ENCODE results near the gene BCAR3.
A peak's percentile ranks its signal among the peaks of the same experiment; 100 is the strongest.
"Not testable (repeated sequence)": the region's sequence is repeated elsewhere in the genome, so short reads cannot be mapped to it uniquely, and the experiment has no call there.

BCAR3 gene

DNA sequence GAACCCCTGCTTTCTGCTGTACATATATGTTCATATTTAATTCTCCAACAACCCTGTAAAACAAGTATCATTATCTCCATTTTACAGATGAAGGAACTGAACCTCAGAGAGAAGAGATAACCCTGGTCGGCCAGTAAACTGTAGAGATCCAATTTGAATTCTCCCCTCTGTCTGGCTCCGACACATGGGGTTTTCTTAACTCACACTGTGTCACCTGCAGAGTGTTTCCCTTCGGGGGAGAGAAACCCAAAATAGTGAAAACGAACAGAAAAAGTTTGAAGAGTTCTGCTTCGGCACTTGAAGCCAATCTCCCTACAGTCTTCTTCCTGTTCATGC lies 17.4 kb upstream of the BCAR3 start:
- WGBS, 2 donors (ENCODE audit: extremely low coverage in 2 of 2, insufficient read length in 2 of 2, insufficient replicate concordance in 1 of 2) = no CpG with 5 or more reads among the region's 5 CpGs
- no peak overlapping the region for H3K23ac ChIP-seq (ENCODE audit: low read depth, low read length, poor library complexity)
- H2AK5ac ChIP-seq (ENCODE audit: low read depth, low read length) = no peak overlapping the region
- no peak overlapping the region for H2AFZ ChIP-seq (ENCODE audit: low read length)
- no peak overlapping the region for H4K91ac ChIP-seq (ENCODE audit: low read depth, low read length, poor library complexity)
- no peaks in the 10 kb centered on the region for H3K79me1 ChIP-seq (ENCODE audit: low read depth, low read length)
- H3K27me3 ChIP-seq (ENCODE audit: control insufficient read depth in 3 of 3, insufficient read depth in 3 of 3, low read depth in 1 of 3, low read length in 3 of 3) = no peaks in the 10 kb centered on the region
- H3K4ac ChIP-seq (ENCODE audit: low read length) = no peak overlapping the region
- H2BK120ac ChIP-seq (ENCODE audit: low read depth, low read length) = no peak overlapping the region
- H3K36me3 ChIP-seq (replicated peaks in 1 of 2; ENCODE audit: control insufficient read depth in 2 of 2, insufficient read depth in 2 of 2, low read length in 2 of 2) = no peaks in the 10 kb centered on the region
- no peak overlapping the region for H2BK12ac ChIP-seq (ENCODE audit: low read length)
- H2BK5ac ChIP-seq (ENCODE audit: low read length) = no peak overlapping the region
- DNase-seq (ENCODE audit: low spot score) = no peak
- H3K9ac ChIP-seq (ENCODE audit: low read depth, low read length, poor library complexity) = no peak overlapping the region
- no peak overlapping the region for H3K4me3 ChIP-seq (ENCODE audit: low read length in 2 of 2)
- H2BK15ac ChIP-seq (ENCODE audit: low read length) = no peak overlapping the region
- H3K4me2 ChIP-seq (ENCODE audit: insufficient read depth, low read length, poor library complexity, severe bottlenecking) = no peak overlapping the region
- no peak overlapping the region for H3K27ac ChIP-seq (replicated peaks; ENCODE audit: low read length)
- no peaks in the 10 kb centered on the region for H3K9me3 ChIP-seq (replicated peaks in 1 of 2; ENCODE audit: control insufficient read depth in 2 of 2, insufficient read depth in 1 of 2, low read depth in 1 of 2, low read length in 2 of 2)
- H4K8ac ChIP-seq (ENCODE audit: low read depth, low read length) = no peak overlapping the region
- peaks cover 2 to 9% of the 10 kb centered on the region in 2 donors for H3K4me1 ChIP-seq (ENCODE audit: control insufficient read depth in 2 of 2, insufficient read depth in 1 of 2, low read depth in 1 of 2, low read length in 2 of 2)
- no peak overlapping the region for H3K18ac ChIP-seq (ENCODE audit: low read length)
- H3K14ac ChIP-seq (ENCODE audit: low read length) = no peak overlapping the region

DNA sequence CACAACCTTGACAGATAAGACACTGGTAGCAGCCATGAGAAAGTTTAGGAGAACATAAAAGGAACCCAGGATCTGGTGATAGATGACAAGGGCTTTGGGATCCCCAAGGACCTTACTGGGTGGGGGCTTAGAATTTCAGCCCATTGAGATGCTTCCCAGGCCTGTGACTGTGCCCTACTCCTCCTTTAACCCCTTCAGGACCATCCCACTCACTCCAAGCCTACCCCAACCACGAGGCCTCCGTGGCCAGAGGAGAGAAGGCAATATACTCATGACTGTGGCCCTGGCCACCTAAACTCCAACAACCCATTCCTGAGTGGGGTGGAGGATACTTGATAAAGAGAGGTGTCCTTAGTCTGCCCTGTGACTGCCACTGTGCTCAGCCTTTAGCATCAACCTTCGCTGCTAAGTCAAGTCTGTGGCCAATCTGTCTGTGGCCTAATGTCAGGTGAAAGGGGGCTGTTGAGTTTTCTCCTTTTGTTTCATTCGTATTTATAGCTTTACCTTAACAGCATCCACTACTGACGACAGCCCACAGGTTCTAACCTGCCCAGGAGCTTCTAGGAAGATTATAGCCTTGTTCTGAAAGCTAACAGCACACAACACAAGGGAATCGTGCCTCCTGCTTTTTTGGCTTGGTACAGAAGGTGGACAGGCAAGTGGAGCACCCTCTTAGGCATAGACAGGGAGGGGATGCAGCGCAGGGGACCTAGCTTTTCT lies 16.9 kb upstream of the BCAR3 start:
- no peak overlapping the region for H3K27ac ChIP-seq (replicated peaks; ENCODE audit: low read length)

GRCh38 chr1:93697566-93697965 lies 15.9 kb upstream of the BCAR3 start:
- H3K4me2 ChIP-seq (ENCODE audit: insufficient read depth, low read length, poor library complexity, severe bottlenecking); H3K9ac ChIP-seq (ENCODE audit: low read depth, low read length, poor library complexity); H4K8ac ChIP-seq (ENCODE audit: low read depth, low read length); H3K36me3 ChIP-seq (replicated peaks in 1 of 2; ENCODE audit: control insufficient read depth in 2 of 2, insufficient read depth in 2 of 2, low read length in 2 of 2); H3K23ac ChIP-seq (ENCODE audit: low read depth, low read length, poor library complexity); H3K18ac ChIP-seq (ENCODE audit: low read length); H2BK12ac ChIP-seq (ENCODE audit: low read length); H3K4me3 ChIP-seq (ENCODE audit: low read length in 2 of 2); H3K27ac ChIP-seq (replicated peaks; ENCODE audit: low read length); H3K14ac ChIP-seq (ENCODE audit: low read length); H4K91ac ChIP-seq (ENCODE audit: low read depth, low read length, poor library complexity); H2BK5ac ChIP-seq (ENCODE audit: low read length); H2AFZ ChIP-seq (ENCODE audit: low read length); H3K9me3 ChIP-seq (replicated peaks in 1 of 2; ENCODE audit: control insufficient read depth in 2 of 2, insufficient read depth in 1 of 2, low read depth in 1 of 2, low read length in 2 of 2); H3K27me3 ChIP-seq (ENCODE audit: control insufficient read depth in 3 of 3, insufficient read depth in 3 of 3, low read depth in 1 of 3, low read length in 3 of 3); H2BK120ac ChIP-seq (ENCODE audit: low read depth, low read length); DNase-seq (ENCODE audit: low spot score); H3K4ac ChIP-seq (ENCODE audit: low read length); H3K79me1 ChIP-seq (ENCODE audit: low read depth, low read length); H2AK5ac ChIP-seq (ENCODE audit: low read depth, low read length); H2BK15ac ChIP-seq (ENCODE audit: low read length): not testable (repeated sequence)
- H3K4me1 ChIP-seq (ENCODE audit: control insufficient read depth in 2 of 2, insufficient read depth in 1 of 2, low read depth in 1 of 2, low read length in 2 of 2) = peaks cover 5 to 14% of the 10 kb centered on the region in 2 donors
- no CpG with 5 or more reads among the region's 13 CpGs for WGBS, 2 donors (ENCODE audit: extremely low coverage in 2 of 2, insufficient read length in 2 of 2, insufficient replicate concordance in 1 of 2)

More for the DNA sequence above, 16.9 kb upstream of the BCAR3 start:
- no peaks in the 10 kb centered on the region for H3K27me3 ChIP-seq (ENCODE audit: control insufficient read depth in 3 of 3, insufficient read depth in 3 of 3, low read depth in 1 of 3, low read length in 3 of 3)
- H3K23ac ChIP-seq (ENCODE audit: low read depth, low read length, poor library complexity) = no peak overlapping the region
- DNase-seq (ENCODE audit: low spot score) = no peak
- no peak overlapping the region for H3K14ac ChIP-seq (ENCODE audit: low read length)
- H2AK5ac ChIP-seq (ENCODE audit: low read depth, low read length) = peak overlapping the region; percentile 17
- no peak overlapping the region for H2BK12ac ChIP-seq (ENCODE audit: low read length)
- H3K4me2 ChIP-seq (ENCODE audit: insufficient read depth, low read length, poor library complexity, severe bottlenecking) = no peak overlapping the region
- H2BK15ac ChIP-seq (ENCODE audit: low read length) = no peak overlapping the region
- H3K18ac ChIP-seq (ENCODE audit: low read length) = no peak overlapping the region
- no peak overlapping the region for H2BK5ac ChIP-seq (ENCODE audit: low read length)
- H4K91ac ChIP-seq (ENCODE audit: low read depth, low read length, poor library complexity) = no peak overlapping the region
- H2AFZ ChIP-seq (ENCODE audit: low read length) = no peak overlapping the region
- H2BK120ac ChIP-seq (ENCODE audit: low read depth, low read length) = no peak overlapping the region
- H4K8ac ChIP-seq (ENCODE audit: low read depth, low read length) = no peak overlapping the region
- no peaks in the 10 kb centered on the region for H3K79me1 ChIP-seq (ENCODE audit: low read depth, low read length)
- H3K9ac ChIP-seq (ENCODE audit: low read depth, low read length, poor library complexity) = no peak overlapping the region
- H3K9me3 ChIP-seq (replicated peaks in 1 of 2; ENCODE audit: control insufficient read depth in 2 of 2, insufficient read depth in 1 of 2, low read depth in 1 of 2, low read length in 2 of 2) = no peaks in the 10 kb centered on the region
- H3K4me3 ChIP-seq (ENCODE audit: low read length in 2 of 2) = no peak overlapping the region
- no peaks in the 10 kb centered on the region for H3K36me3 ChIP-seq (replicated peaks in 1 of 2; ENCODE audit: control insufficient read depth in 2 of 2, insufficient read depth in 2 of 2, low read length in 2 of 2)
- H3K4me1 ChIP-seq (ENCODE audit: control insufficient read depth in 2 of 2, insufficient read depth in 1 of 2, low read depth in 1 of 2, low read length in 2 of 2) = peaks cover 5 to 9% of the 10 kb centered on the region in 2 donors
- no CpG with 5 or more reads among the region's 7 CpGs for WGBS, 2 donors (ENCODE audit: extremely low coverage in 2 of 2, insufficient read length in 2 of 2, insufficient replicate concordance in 1 of 2)
- no peak overlapping the region for H3K4ac ChIP-seq (ENCODE audit: low read length)

- no peak overlapping the region for H3K23ac ChIP-seq (ENCODE audit: low read depth, low read length, poor library complexity)
- H2BK15ac ChIP-seq (ENCODE audit: low read length) = no peak overlapping the region
- no peak overlapping the region for H3K4me3 ChIP-seq (ENCODE audit: low read length in 2 of 2)
- H3K9me3 ChIP-seq (replicated peaks in 1 of 2; ENCODE audit: control insufficient read depth in 2 of 2, insufficient read depth in 1 of 2, low read depth in 1 of 2, low read length in 2 of 2) = no peaks in the 10 kb centered on the region
- H4K91ac ChIP-seq (ENCODE audit: low read depth, low read length, poor library complexity) = no peak overlapping the region
- H3K4me2 ChIP-seq (ENCODE audit: insufficient read depth, low read length, poor library complexity, severe bottlenecking) = no peak overlapping the region
- no peak overlapping the region for H2BK12ac ChIP-seq (ENCODE audit: low read length)
- no peak overlapping the region for H4K8ac ChIP-seq (ENCODE audit: low read depth, low read length)
- no peak overlapping the region for H2AK5ac ChIP-seq (ENCODE audit: low read depth, low read length)
- no peaks in the 10 kb centered on the region for H3K36me3 ChIP-seq (replicated peaks in 1 of 2; ENCODE audit: control insufficient read depth in 2 of 2, insufficient read depth in 2 of 2, low read length in 2 of 2)
- no peak overlapping the region for H3K4ac ChIP-seq (ENCODE audit: low read length)
- H3K79me1 ChIP-seq (ENCODE audit: low read depth, low read length) = no peaks in the 10 kb centered on the region
- H3K27me3 ChIP-seq (ENCODE audit: control insufficient read depth in 3 of 3, insufficient read depth in 3 of 3, low read depth in 1 of 3, low read length in 3 of 3) = no peaks in the 10 kb centered on the region
- H3K14ac ChIP-seq (ENCODE audit: low read length) = no peak overlapping the region
- no CpG with 5 or more reads among the region's 2 CpGs for WGBS, 2 donors (ENCODE audit: extremely low coverage in 2 of 2, insufficient read length in 2 of 2, insufficient replicate concordance in 1 of 2)
- no peak overlapping the region for H3K27ac ChIP-seq (replicated peaks; ENCODE audit: low read length)
- no peak for DNase-seq (ENCODE audit: low spot score)
- no peak overlapping the region for H3K9ac ChIP-seq (ENCODE audit: low read depth, low read length, poor library complexity)
- H3K18ac ChIP-seq (ENCODE audit: low read length) = no peak overlapping the region
- no peak overlapping the region for H2BK120ac ChIP-seq (ENCODE audit: low read depth, low read length)
- no peak overlapping the region for H2AFZ ChIP-seq (ENCODE audit: low read length)
- peaks cover 7 to 28% of the 10 kb centered on the region in 2 donors for H3K4me1 ChIP-seq (ENCODE audit: control insufficient read depth in 2 of 2, insufficient read depth in 1 of 2, low read depth in 1 of 2, low read length in 2 of 2)
- H2BK5ac ChIP-seq (ENCODE audit: low read length) = no peak overlapping the region
Measured at GRCh38 chr1:93695411-93696005, 13.9 kb upstream of the BCAR3 start.
